Measurements from ENCODE around the gene UBQLN1. TPM values are rescaled to one million over a fixed set of nuclear protein-coding genes. Genes with fewer than 3 reads are reported as not detected.
"Not testable (repeated sequence)": the region's sequence is repeated elsewhere in the genome, so short reads cannot be mapped to it uniquely, and the experiment has no call there.

UBQLN1 gene
- total RNA-seq, result 100 to 1,000 TPM in 1 of 2 donors, 10 to 100 TPM in 1; 96.8 to 118 TPM

GRCh38 chr9:83707768-83708514 lies at the start of gene UBQLN1:
Gene UBQLN1 (minus strand): TSS chr9:83707958. CDS start chr9:83707679, 279 bp downstream.
- no peaks in the 10 kb centered on the region for H3K9me3 Mint-ChIP-seq
- H3K36me3 Mint-ChIP-seq, result peaks cover 26% of the 10 kb centered on the region in 2 donors
- peak; percentile 76 to 84 for ATAC-seq
- DNase-seq (ENCODE audit: low spot score in 2 of 2), result peak; percentile 86 to 92
- H3K27ac Mint-ChIP-seq, result peak within 1 kb of the TSS; percentile 99 to 100

- DNase-seq (ENCODE audit: low spot score in 2 of 2) (no peak), ATAC-seq (peak in 1 of 2 donors; percentile 74)
- Mint-ChIP-seq H3K36me3 (peaks cover 0 to 5% of the 10 kb centered on the region in 2 donors), H3K27ac (no peak overlapping the region), H3K9me3 (no peaks in the 10 kb centered on the region)
These were observed 46.7 kb upstream of the UBQLN1 start for GRCh38 chr9:83754383-83754977.

GRCh38 chr9:83749706-83750105 lies 41.9 kb upstream of the UBQLN1 start:
- no peaks in the 10 kb centered on the region for H3K9me3 Mint-ChIP-seq
- peak in 1 of 2 donors; percentile 47 for ATAC-seq
- no peak overlapping the region for H3K27ac Mint-ChIP-seq

GRCh38 chr9:83744206-83744605 lies 36.4 kb upstream of the UBQLN1 start:
- ATAC-seq, result no peak
- DNase-seq (ENCODE audit: low spot score in 2 of 2), result no peak
- H3K27ac Mint-ChIP-seq, result no peak overlapping the region
- no peaks in the 10 kb centered on the region for H3K9me3 Mint-ChIP-seq
- no peaks in the 10 kb centered on the region for H3K36me3 Mint-ChIP-seq

More at GRCh38 chr9:83749706-83750105, 41.9 kb upstream of the UBQLN1 start:
- no peak for DNase-seq (ENCODE audit: low spot score in 2 of 2)
- H3K36me3 Mint-ChIP-seq, result peaks cover 0 to 5% of the 10 kb centered on the region in 2 donors

- ATAC-seq, result no peak
- Mint-ChIP-seq H3K27ac (no peak overlapping the region), H3K9me3 (peaks cover 4% of the 10 kb centered on the region in 2 donors), H3K36me3 (peaks cover 0 to 11% of the 10 kb centered on the region in 2 donors)
- DNase-seq (ENCODE audit: low spot score in 2 of 2), result no peak
These were observed 26.0 kb upstream of the UBQLN1 start for GRCh38 chr9:83733739-83734138.

- not testable (repeated sequence) for H3K36me3 Mint-ChIP-seq; ATAC-seq; H3K9me3 Mint-ChIP-seq; DNase-seq (ENCODE audit: low spot score in 2 of 2); H3K27ac Mint-ChIP-seq
These were observed 21.0 kb upstream of the UBQLN1 start for GRCh38 chr9:83728591-83729368.

- H3K9me3 Mint-ChIP-seq, result no peaks in the 10 kb centered on the region
- ATAC-seq (no peak), DNase-seq (ENCODE audit: low spot score in 2 of 2) (no peak)
- H3K36me3 Mint-ChIP-seq, result peaks cover 0 to 5% of the 10 kb centered on the region in 2 donors
- no peak overlapping the region for H3K27ac Mint-ChIP-seq
These were observed 16.7 kb upstream of the UBQLN1 start for GRCh38 chr9:83724436-83724835.

- H3K9me3 Mint-ChIP-seq, result no peaks in the 10 kb centered on the region
- peaks cover 0 to 5% of the 10 kb centered on the region in 2 donors for H3K36me3 Mint-ChIP-seq
- ATAC-seq (no peak), DNase-seq (ENCODE audit: low spot score in 2 of 2) (no peak)
- H3K27ac Mint-ChIP-seq, result no peak overlapping the region
These were observed 15.2 kb upstream of the UBQLN1 start for GRCh38 chr9:83722726-83723495.

- no peaks in the 10 kb centered on the region for H3K9me3 Mint-ChIP-seq
- no peak overlapping the region for H3K27ac Mint-ChIP-seq
- DNase-seq (ENCODE audit: low spot score in 2 of 2) (no peak), ATAC-seq (no peak)
- H3K36me3 Mint-ChIP-seq, result peaks cover 0 to 5% of the 10 kb centered on the region in 2 donors
These were observed 13.8 kb upstream of the UBQLN1 start for GRCh38 chr9:83721509-83721908.

GRCh38 chr9:83715794-83716193 lies 8.0 kb upstream of the UBQLN1 start:
- DNase-seq (ENCODE audit: low spot score in 2 of 2) (no peak), ATAC-seq (no peak)
- Mint-ChIP-seq H3K9me3 (no peaks in the 10 kb centered on the region), H3K36me3 (no peaks in the 10 kb centered on the region), H3K27ac (no peak overlapping the region)

- Mint-ChIP-seq H3K36me3 (no peaks in the 10 kb centered on the region), H3K27ac (no peak overlapping the region), H3K9me3 (no peaks in the 10 kb centered on the region)
- no peak for ATAC-seq
- DNase-seq (ENCODE audit: low spot score in 2 of 2), result no peak
These were observed 7.5 kb upstream of the UBQLN1 start for GRCh38 chr9:83715221-83715620.

GRCh38 chr9:83714329-83714728 lies 6.6 kb upstream of the UBQLN1 start:
- DNase-seq (ENCODE audit: low spot score in 2 of 2), result no peak
- ATAC-seq, result no peak
- Mint-ChIP-seq H3K27ac (no peak overlapping the region), H3K9me3 (no peaks in the 10 kb centered on the region), H3K36me3 (no peaks in the 10 kb centered on the region)

GRCh38 chr9:83708515-83709158 lies 879 bp upstream of the UBQLN1 start:
- ATAC-seq (peak; percentile 25 to 54), DNase-seq (ENCODE audit: low spot score in 2 of 2) (peak; percentile 54 to 72)
- H3K9me3 Mint-ChIP-seq, result no peaks in the 10 kb centered on the region
- H3K27ac Mint-ChIP-seq, result peak overlapping the region; percentile 99 to 100
- peaks cover 23 to 26% of the 10 kb centered on the region in 2 donors for H3K36me3 Mint-ChIP-seq

GRCh38 chr9:83707518-83707767 lies 315 bp downstream of the UBQLN1 start:
- ATAC-seq, result peak; percentile 75 to 76

GRCh38 chr9:83706676-83707517 lies 861 bp downstream of the UBQLN1 start:
- Mint-ChIP-seq H3K9me3 (no peaks in the 10 kb centered on the region), H3K36me3 (peaks cover 26 to 28% of the 10 kb centered on the region in 2 donors), H3K27ac (peak overlapping the region; percentile 84 to 99)
- ATAC-seq (peak; percentile 35 to 53), DNase-seq (ENCODE audit: low spot score in 2 of 2) (peak; percentile 52 to 82)

More at GRCh38 chr9:83707518-83707767, 315 bp downstream of the UBQLN1 start:
- Mint-ChIP-seq H3K27ac (peak overlapping the region; percentile 99 to 100), H3K36me3 (peaks cover 26 to 28% of the 10 kb centered on the region in 2 donors), H3K9me3 (no peaks in the 10 kb centered on the region)
- DNase-seq (ENCODE audit: low spot score in 2 of 2), result peak; percentile 77 to 86

All from activated naive CD4-positive, alpha-beta T cell treated with anti-CD3 and anti-CD28 coated beads, Interleukin-2, amount 50 U/mL, for 72 hours (primary cell).